ENCODE results near the gene SMAD2.

Gene SMAD2

GRCh38 chr18:47871288-47871687, 59.2 kb downstream of the SMAD2 start:
- TF ChIP-seq, protein P1, sequence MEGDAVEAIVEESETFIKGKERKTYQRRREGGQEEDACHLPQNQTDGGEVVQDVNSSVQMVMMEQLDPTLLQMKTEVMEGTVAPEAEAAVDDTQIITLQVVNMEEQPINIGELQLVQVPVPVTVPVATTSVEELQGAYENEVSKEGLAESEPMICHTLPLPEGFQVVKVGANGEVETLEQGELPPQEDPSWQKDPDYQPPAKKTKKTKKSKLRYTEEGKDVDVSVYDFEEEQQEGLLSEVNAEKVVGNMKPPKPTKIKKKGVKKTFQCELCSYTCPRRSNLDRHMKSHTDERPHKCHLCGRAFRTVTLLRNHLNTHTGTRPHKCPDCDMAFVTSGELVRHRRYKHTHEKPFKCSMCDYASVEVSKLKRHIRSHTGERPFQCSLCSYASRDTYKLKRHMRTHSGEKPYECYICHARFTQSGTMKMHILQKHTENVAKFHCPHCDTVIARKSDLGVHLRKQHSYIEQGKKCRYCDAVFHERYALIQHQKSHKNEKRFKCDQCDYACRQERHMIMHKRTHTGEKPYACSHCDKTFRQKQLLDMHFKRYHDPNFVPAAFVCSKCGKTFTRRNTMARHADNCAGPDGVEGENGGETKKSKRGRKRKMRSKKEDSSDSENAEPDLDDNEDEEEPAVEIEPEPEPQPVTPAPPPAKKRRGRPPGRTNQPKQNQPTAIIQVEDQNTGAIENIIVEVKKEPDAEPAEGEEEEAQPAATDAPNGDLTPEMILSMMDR (IDR thresholded peaks at IDR 0.05), result no peak
- no peak for DNase-seq
- no peak overlapping the region for H3K4me3 Mint-ChIP-seq

DNA sequence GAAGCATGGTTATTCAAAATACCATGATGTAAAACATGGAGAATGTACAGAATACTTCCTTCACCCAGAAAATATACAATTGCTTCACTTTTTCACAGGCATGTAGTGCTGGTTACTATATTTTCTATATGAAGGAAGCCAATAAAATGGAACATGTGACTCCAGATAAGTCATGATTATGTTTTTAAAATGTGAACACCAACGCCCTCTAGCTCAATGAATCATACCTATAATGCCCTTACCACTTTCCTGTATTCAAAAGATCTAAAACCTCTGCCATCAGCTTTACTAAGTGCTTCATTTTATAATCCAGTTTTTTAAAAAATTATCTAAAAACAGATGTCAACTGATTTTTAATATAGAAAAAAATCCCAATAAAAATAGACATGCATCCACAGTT, 59.9 kb downstream of the SMAD2 start:
- TF ChIP-seq, protein P1 (IDR thresholded peaks at IDR 0.05), result no peak

More at GRCh38 chr18:47871288-47871687, 59.2 kb downstream of the SMAD2 start:
- Mint-ChIP-seq H3K9me3 (no peaks in the 10 kb centered on the region), H3K4me1 (peaks cover 4% of the 10 kb centered on the region), H3K36me3 (ENCODE audit: low read depth) (peaks cover 38% of the 10 kb centered on the region), H3K27me3 (ENCODE audit: low read depth, poor library complexity) (no peaks in the 10 kb centered on the region), H3K27ac (no peak overlapping the region)

GRCh38 chr18:47868744-47869143, 61.7 kb downstream of the SMAD2 start:
- TF ChIP-seq, protein P1 (IDR thresholded peaks at IDR 0.05), result no peak
- H3K27me3 Mint-ChIP-seq (ENCODE audit: low read depth, poor library complexity), result no peaks in the 10 kb centered on the region
- H3K9me3 Mint-ChIP-seq, result no peaks in the 10 kb centered on the region
- no peak for DNase-seq
- H3K4me3 Mint-ChIP-seq, result no peak overlapping the region
- H3K4me1 Mint-ChIP-seq, result peaks cover 4% of the 10 kb centered on the region
- peaks cover 58% of the 10 kb centered on the region for H3K36me3 Mint-ChIP-seq (ENCODE audit: low read depth)
- H3K27ac Mint-ChIP-seq, result no peak overlapping the region

More for the DNA sequence above, 59.9 kb downstream of the SMAD2 start:
- Mint-ChIP-seq H3K9me3 (no peaks in the 10 kb centered on the region), H3K4me3 (no peak overlapping the region), H3K36me3 (ENCODE audit: low read depth) (peaks cover 42% of the 10 kb centered on the region), H3K27ac (no peak overlapping the region), H3K4me1 (peaks cover 4% of the 10 kb centered on the region), H3K27me3 (ENCODE audit: low read depth, poor library complexity) (no peaks in the 10 kb centered on the region)
- DNase-seq, result no peak

DNA sequence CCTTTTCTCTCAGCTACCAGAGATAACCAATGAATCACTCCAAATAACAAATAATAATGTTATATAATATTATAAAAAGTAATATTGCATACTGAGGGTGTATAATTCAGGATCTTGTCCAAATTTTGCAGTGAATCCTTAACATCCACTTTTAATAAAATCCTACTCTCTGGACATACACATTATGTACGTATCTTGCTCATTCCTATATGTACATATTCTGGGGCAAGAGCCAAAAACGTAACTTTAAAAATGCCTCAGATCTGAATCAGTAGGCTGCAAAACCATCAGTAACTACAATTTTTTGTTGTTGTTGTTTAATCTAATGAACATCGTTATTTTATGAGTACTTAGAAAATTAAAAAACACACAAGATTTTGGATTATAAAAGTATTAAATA, 65.3 kb downstream of the SMAD2 start:
- no peak overlapping the region for H3K4me3 Mint-ChIP-seq
- DNase-seq, result no peak
- H3K4me1 Mint-ChIP-seq, result no peaks in the 10 kb centered on the region
- H3K27ac Mint-ChIP-seq, result no peak overlapping the region
- peaks cover 15% of the 10 kb centered on the region for H3K9me3 Mint-ChIP-seq
- TF ChIP-seq, protein P1 (IDR thresholded peaks at IDR 0.05), result no peak
- no peaks in the 10 kb centered on the region for H3K27me3 Mint-ChIP-seq (ENCODE audit: low read depth, poor library complexity)
- peaks cover 76% of the 10 kb centered on the region for H3K36me3 Mint-ChIP-seq (ENCODE audit: low read depth)

DNA sequence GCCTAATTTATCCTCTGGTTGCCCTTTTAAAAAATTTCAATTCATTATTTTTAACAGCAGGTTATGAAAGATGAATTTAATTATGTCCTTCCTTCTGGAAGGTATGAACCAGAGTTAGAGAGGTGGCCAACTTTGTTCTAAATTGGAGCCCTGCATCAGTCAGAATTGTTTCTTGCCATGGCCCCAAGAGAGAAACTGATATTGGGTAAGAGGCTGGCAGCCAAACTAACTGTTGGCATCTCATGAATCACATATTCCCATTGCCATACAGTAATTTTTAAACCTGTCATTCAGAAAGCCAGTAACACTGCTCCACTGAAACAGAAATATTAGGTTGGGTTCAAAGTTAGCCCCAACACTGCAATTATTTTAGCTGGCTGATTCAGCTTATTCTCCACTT, 67.4 kb downstream of the SMAD2 start:
- Mint-ChIP-seq H3K4me3 (no peak overlapping the region), H3K36me3 (ENCODE audit: low read depth) (peaks cover 86% of the 10 kb centered on the region), H3K27me3 (ENCODE audit: low read depth, poor library complexity) (no peaks in the 10 kb centered on the region), H3K27ac (no peak overlapping the region), H3K4me1 (no peaks in the 10 kb centered on the region), H3K9me3 (peaks cover 35% of the 10 kb centered on the region)
- TF ChIP-seq, protein P1 (IDR thresholded peaks at IDR 0.05), result no peak
- no peak for DNase-seq

DNA sequence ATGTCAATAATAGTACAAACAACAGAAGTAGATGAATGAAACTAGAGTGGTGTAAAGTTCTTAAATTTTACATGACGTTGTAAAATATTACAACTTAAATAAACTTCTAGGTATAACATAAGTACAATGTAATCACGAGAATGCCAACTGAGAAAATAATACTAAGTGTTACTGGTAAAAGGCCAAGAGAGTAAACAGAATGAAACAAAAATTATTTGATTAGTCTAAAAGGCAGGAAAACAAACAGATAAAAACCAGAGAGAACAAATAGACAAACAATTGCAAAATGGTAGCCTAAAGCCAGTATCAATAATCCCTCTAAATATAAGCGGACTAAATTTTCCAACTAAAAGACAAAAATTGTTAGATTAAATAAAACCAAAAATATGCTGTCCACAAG, 71.9 kb downstream of the SMAD2 start:
- H3K36me3 Mint-ChIP-seq (ENCODE audit: low read depth), result peaks cover 88% of the 10 kb centered on the region
- TF ChIP-seq, protein P1 (IDR thresholded peaks at IDR 0.05), result no peak

More for the DNA sequence above, 71.9 kb downstream of the SMAD2 start:
- Mint-ChIP-seq H3K9me3 (peaks cover 66% of the 10 kb centered on the region), H3K4me1 (no peaks in the 10 kb centered on the region), H3K27ac (no peak overlapping the region), H3K27me3 (ENCODE audit: low read depth, poor library complexity) (no peaks in the 10 kb centered on the region), H3K4me3 (no peak overlapping the region)
- DNase-seq, result no peak
